MCF 10A (cell line): ENCODE data around the gene TDRD10. TPM values are rescaled to one million over a fixed set of nuclear protein-coding genes. Genes with fewer than 3 reads are reported as not detected.

ENCODE experiments used
- BruUV-seq: library from RNA; stranded (reverse); fragments of 400-500 nt; replicated peaks from 2 replicates; lab custom pipeline; 2021; lab: Mats Ljungman, UMichigan
- CTCF ChIA-PET: fragments of 300-600 bp; sonication (Branson Sonifier 250); formaldehyde crosslinking; extraction: SDS; loops from one replicate; lab custom pipeline; 2021; ENCODE audit warnings: antibody characterized with exemption, inconsistent platforms; lab: Yijun Ruan, JAX
- POLR2A ChIA-PET: fragments of 300-600, 350-650 bp; sonication (Branson Sonifier 250); formaldehyde crosslinking; extraction: SDS; loops from one replicate; lab custom pipeline; 2020; ENCODE audit warnings: antibody characterized with exemption, inconsistent platforms; lab: Yijun Ruan, JAX
- DNase-seq: peaks from one replicate; pipeline ENCODE4 v3.0.0-alpha.2; 2018; ENCODE audit not compliant: unreplicated experiment
- H3K27ac Mint-ChIP-seq: one replicate; pipeline ENCODE4 v1.8.0; 2022; ENCODE audit warnings: mild to moderate bottlenecking, low read depth, mixed read lengths; ENCODE audit not compliant: unreplicated experiment
- H3K27me3 Mint-ChIP-seq: one replicate; pipeline ENCODE4 v1.8.0; 2022; ENCODE audit warnings: mixed read lengths; ENCODE audit not compliant: insufficient read depth, unreplicated experiment
- H3K36me3 Mint-ChIP-seq: one replicate; pipeline ENCODE4 v1.8.0; 2022; ENCODE audit warnings: mild to moderate bottlenecking, moderate library complexity, mixed read lengths; ENCODE audit not compliant: insufficient read depth, unreplicated experiment
- H3K4me1 Mint-ChIP-seq: one replicate; pipeline ENCODE4 v1.8.0; 2022; ENCODE audit warnings: mixed read lengths; ENCODE audit not compliant: insufficient read depth, unreplicated experiment
- H3K4me3 Mint-ChIP-seq: one replicate; pipeline ENCODE4 v1.8.0; 2022; ENCODE audit warnings: mild to moderate bottlenecking, moderate library complexity, mixed read lengths; ENCODE audit not compliant: unreplicated experiment
- H3K9me3 Mint-ChIP-seq: one replicate; pipeline ENCODE4 v1.8.0; 2022; ENCODE audit warnings: mixed read lengths; ENCODE audit not compliant: unreplicated experiment
- intact Hi-C: fragments of 100-400 bp; cut with micrococcal nuclease; formaldehyde crosslinking; loops from 2 replicates; pipeline ENCODE4 v1.14.1; 2022
- total RNA-seq: library from RNA; stranded (reverse); gene quantifications from 2 replicates; pipeline ENCODE4 v1.2.3, GENCODE V29; 2022
- TF ChIP-seq, protein P1 (sequence below): fragments of 200-600 bp; IDR thresholded peaks from one replicate; pipeline ENCODE4 v1.8.0; 2022; ENCODE audit warnings: antibody characterized with exemption, mild to moderate bottlenecking; ENCODE audit not compliant: unreplicated experiment

The TDRD10 gene
- total RNA-seq, 1 experiment from 2014 or later = not detected

DNA sequence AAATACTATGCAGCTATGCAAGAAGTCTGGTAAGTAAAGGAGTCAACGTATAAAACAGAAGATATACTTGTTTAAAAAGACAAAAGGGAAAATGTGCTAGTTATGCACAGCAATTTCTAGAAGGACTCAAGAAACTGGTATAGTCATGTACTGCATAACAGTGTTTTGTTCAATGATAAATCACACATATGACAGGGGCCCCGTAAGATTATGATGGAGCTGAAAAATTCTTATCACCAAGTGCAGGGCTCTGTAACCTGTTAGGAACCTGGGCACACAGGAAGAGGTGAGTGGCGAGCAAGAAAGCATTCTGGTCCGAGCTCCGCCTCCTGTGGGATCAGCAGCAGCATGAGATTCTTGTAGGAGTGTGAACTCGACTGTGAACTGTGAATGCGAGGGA lies 92.8 kb downstream of the TDRD10 start:
- no peak for DNase-seq
- ChIA-PET CTCF (interaction anchor here (0.6 to 1.9 kb wide), 7 partner anchors 11 to 1079 kb away, joined by 3 to 6 read pairs (median 3); no protein-coding TSS in a partner anchor), POLR2A (interaction anchor here (0.6 to 2.8 kb wide), 6 partner anchors 11 to 342 kb away, joined by 3 to 17 read pairs (median 4); partner anchors contain the start of gene PMVK)
- H3K27me3 Mint-ChIP-seq = no peaks in the 10 kb centered on the region
- H3K36me3 Mint-ChIP-seq = peaks cover 87% of the 10 kb centered on the region
- intact Hi-C loops = no loop called here
- H3K4me1 Mint-ChIP-seq = no peaks in the 10 kb centered on the region
- TF ChIP-seq, protein P1, sequence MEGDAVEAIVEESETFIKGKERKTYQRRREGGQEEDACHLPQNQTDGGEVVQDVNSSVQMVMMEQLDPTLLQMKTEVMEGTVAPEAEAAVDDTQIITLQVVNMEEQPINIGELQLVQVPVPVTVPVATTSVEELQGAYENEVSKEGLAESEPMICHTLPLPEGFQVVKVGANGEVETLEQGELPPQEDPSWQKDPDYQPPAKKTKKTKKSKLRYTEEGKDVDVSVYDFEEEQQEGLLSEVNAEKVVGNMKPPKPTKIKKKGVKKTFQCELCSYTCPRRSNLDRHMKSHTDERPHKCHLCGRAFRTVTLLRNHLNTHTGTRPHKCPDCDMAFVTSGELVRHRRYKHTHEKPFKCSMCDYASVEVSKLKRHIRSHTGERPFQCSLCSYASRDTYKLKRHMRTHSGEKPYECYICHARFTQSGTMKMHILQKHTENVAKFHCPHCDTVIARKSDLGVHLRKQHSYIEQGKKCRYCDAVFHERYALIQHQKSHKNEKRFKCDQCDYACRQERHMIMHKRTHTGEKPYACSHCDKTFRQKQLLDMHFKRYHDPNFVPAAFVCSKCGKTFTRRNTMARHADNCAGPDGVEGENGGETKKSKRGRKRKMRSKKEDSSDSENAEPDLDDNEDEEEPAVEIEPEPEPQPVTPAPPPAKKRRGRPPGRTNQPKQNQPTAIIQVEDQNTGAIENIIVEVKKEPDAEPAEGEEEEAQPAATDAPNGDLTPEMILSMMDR = no peak
- no peak overlapping the region for H3K4me3 Mint-ChIP-seq
- BruUV-seq = no TSS peak
- H3K27ac Mint-ChIP-seq = no peak overlapping the region
- H3K9me3 Mint-ChIP-seq = no peaks in the 10 kb centered on the region

DNA sequence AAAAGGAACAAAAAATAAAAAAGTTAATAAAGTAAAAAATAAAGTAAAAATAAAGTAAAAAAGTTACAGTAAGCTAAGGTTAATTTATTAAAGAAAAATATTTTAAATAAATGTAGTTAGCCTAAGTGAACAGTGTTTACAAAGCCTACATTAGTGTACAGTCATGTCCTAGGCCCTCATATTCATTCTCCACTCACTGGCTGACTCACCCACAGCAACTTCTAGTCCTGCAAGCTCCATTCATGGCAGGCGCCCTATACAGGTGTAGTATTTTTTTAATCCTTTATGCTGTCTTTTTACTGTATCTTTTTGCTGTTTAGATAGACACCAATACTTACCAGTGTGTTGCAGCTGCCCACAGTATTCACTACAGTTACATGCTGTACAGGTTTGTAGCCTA lies 93.6 kb downstream of the TDRD10 start:
- DNase-seq = no peak
- CTCF ChIA-PET = interaction anchor here (0.6 to 1.9 kb wide), 8 partner anchors 10 to 277 kb away, joined by 3 to 6 read pairs (median 4); no protein-coding TSS in a partner anchor

More for the DNA sequence above, 93.6 kb downstream of the TDRD10 start:
- Mint-ChIP-seq H3K36me3 (peaks cover 87% of the 10 kb centered on the region), H3K27me3 (no peaks in the 10 kb centered on the region), H3K27ac (no peak overlapping the region), H3K4me3 (no peak overlapping the region), H3K4me1 (no peaks in the 10 kb centered on the region), H3K9me3 (no peaks in the 10 kb centered on the region)
- no TSS peak for BruUV-seq
- intact Hi-C loops = no loop called here
- POLR2A ChIA-PET = interaction anchor here (1.2 to 2.8 kb wide), 4 partner anchors 11 to 341 kb away, joined by 3 to 17 read pairs (median 6); partner anchors contain the start of gene PMVK
- TF ChIP-seq, protein P1 = no peak

Other genes with a start within 250 kb of the TDRD10 start
- gene HAX1, start 229.6 kb upstream of the TDRD10 start, total RNA-seq = 261 and 295 TPM in 2 replicates
- not detected in 2 replicates for gene AQP10, start 181.1 kb upstream of the TDRD10 start, total RNA-seq
- 27.1 and 66.3 TPM in 2 replicates for gene ATP8B2, start 176.7 kb upstream of the TDRD10 start, total RNA-seq
- gene IL6R, start 96.9 kb upstream of the TDRD10 start, total RNA-seq = 22.8 and 41.0 TPM in 2 replicates
- not detected in 2 replicates for gene SHE, start 193 bp downstream of the TDRD10 start, total RNA-seq
- gene UBE2Q1, start 56.4 kb downstream of the TDRD10 start, total RNA-seq = 103 and 111 TPM in 2 replicates
- 0.15 and 0.21 TPM in 2 replicates for gene CHRNB2, start 65.6 kb downstream of the TDRD10 start, total RNA-seq
- gene ADAR, start 106.0 kb downstream of the TDRD10 start, total RNA-seq = 168 and 196 TPM in 2 replicates